Activated T-cell treated with anti-CD3 and anti-CD28 coated beads for 1 hour (primary cell): ENCODE results near the gene CSF2.
"Not testable (repeated sequence)": the region's sequence is repeated elsewhere in the genome, so short reads cannot be mapped to it uniquely, and the experiment has no call there.

Experiments
- DNase-seq: peaks from one replicate; pipeline ENCODE4 v3.0.0-alpha.2; 2020; ENCODE audit warnings: low read depth

The CSF2 gene

GRCh38 chr5:132108957-132109356, 35.4 kb downstream of the CSF2 start:
- DNase-seq: not testable (repeated sequence)

- no peak for DNase-seq
These were observed 36.0 kb downstream of the CSF2 start for GRCh38 chr5:132109494-132110053.

- no peak for DNase-seq
These were observed 36.6 kb downstream of the CSF2 start for GRCh38 chr5:132110195-132110594.

GRCh38 chr5:132110930-132111329, 37.3 kb downstream of the CSF2 start:
- DNase-seq: no peak

GRCh38 chr5:132112111-132112510, 38.5 kb downstream of the CSF2 start:
- DNase-seq: no peak

GRCh38 chr5:132114150-132115121, 40.8 kb downstream of the CSF2 start:
- no peak for DNase-seq

GRCh38 chr5:132115375-132115774, 41.8 kb downstream of the CSF2 start:
- DNase-seq: no peak

GRCh38 chr5:132116072-132116471, 42.5 kb downstream of the CSF2 start:
- no peak for DNase-seq

- DNase-seq: not testable (repeated sequence)
These were observed 43.4 kb downstream of the CSF2 start for GRCh38 chr5:132116909-132117489.

- DNase-seq: not testable (repeated sequence)
These were observed 47.1 kb downstream of the CSF2 start for GRCh38 chr5:132120717-132121116.

- not testable (repeated sequence) for DNase-seq
These were observed 49.4 kb downstream of the CSF2 start for GRCh38 chr5:132122971-132123370.

- DNase-seq: not testable (repeated sequence)
These were observed 50.0 kb downstream of the CSF2 start for GRCh38 chr5:132123578-132123977.
